HL-60/S4 treated with retinoic acid at 250 ng/mL for 4 days and 3 days (cell line): ENCODE data around the gene TMEM81.

Experiments used
- in situ Hi-C: fragments of 300-500 bp; cut with MboI; formaldehyde crosslinking; loops from 2 replicates; pipeline ENCODE4 v1.7.0; 2022; ENCODE audit warnings: low sequenced_read_pairs

Gene TMEM81

GRCh38 chr1:205061227-205061626 lies 23.0 kb downstream of the TMEM81 start:
- in situ Hi-C loops = no loop called here

GRCh38 chr1:205060746-205061145 lies 23.5 kb downstream of the TMEM81 start:
- in situ Hi-C loops = no loop called here

DNA sequence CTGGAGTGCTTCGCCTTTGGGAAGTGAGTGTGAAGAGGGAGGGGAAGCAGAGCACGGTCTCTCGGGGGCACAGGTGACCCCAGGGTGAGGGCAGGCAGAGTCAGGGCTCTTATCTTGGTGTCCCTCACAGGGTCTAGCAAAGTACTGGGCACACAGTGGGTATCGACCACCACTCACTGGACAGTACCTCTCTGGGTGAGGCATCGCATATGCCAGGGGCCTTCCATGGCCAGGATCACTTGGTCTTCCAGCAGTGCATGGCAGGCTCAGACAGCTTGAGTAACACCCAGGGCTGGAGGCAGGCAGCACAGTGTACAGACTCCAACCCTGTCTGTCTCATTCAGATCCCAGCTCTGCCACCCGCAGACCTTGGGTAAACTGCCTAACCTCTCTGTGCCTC lies 24.6 kb downstream of the TMEM81 start:
- in situ Hi-C loops = no loop called here

DNA sequence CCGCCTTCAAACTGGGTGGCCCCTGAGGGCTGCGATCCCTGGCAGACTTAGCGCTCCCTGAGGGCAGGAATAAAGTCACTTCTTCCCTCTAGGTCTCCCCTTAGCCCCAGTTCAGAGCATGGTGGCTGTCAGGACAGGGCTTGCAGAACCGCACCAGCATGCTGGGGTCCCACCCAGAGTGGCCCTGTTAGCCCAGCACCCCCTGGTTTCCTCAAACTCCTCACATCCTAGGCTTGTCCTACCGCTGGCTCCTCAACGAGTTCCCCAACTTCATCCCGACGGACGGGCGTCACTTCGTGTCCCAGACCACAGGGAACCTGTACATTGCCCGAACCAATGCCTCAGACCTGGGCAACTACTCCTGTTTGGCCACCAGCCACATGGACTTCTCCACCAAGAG lies 25.4 kb downstream of the TMEM81 start:
- in situ Hi-C loops = no loop called here

DNA sequence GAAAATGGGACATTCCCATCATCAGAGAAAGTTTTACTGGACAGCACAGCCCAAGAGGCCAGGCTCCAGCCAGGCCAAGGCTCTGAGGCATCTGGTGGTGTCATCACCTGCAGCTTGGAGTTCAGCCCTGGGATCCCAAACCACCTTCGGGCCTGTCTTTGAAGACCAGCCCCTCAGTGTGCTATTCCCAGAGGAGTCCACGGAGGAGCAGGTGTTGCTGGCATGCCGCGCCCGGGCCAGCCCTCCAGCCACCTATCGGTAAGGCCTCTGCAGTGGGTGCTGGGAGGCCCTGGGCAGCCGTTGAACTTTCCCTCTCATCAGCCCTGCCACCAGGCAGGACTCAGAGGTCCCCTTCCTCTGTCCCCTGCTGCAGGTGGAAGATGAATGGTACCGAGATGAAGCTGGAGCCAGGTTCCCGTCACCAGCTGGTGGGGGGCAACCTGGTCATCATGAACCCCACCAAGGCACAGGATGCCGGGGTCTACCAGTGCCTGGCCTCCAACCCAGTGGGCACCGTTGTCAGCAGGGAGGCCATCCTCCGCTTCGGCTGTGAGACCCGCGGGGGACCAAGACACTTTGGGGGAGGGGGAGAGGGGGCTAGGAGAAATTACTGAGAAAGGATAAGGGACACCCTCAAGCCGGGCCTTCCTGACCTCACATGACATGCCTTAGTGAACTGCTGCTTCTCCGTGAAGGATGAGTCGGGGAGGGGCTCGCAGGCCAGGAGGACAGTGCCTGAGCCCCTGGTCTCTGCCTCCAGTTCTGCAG lies 26.3 kb downstream of the TMEM81 start:
- in situ Hi-C loops = no loop called here

DNA sequence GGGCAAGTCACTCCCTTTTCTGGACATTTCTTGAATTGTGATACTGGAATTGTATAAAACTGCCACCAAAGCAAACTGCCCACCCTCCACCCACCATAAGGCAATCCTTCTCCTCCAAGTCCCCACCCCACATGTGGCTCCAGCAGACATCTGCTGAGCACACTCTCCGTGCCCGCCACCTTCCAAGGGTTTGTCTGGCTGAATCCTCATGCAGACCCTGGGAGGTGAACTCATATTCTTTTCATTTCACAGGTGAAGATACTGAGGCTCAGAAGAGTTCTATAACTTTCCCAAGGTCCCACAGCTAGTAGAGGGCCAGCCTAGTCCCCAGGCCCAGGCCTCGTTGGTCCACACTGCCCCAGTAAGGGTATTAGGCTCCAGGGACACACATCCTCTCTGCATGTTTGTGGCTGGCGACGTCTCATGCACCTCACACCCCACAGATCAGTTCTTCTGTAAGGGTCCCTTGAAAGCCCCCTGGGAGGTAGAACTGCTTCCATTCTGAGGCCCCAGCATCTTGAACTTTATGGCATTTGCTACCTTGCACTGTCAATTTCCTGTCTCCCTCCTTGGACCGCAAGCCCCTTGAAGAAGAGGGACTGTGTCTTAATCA lies 27.2 kb downstream of the TMEM81 start:
- in situ Hi-C loops = no loop called here

- in situ Hi-C loops = no loop called here
Observed at GRCh38 chr1:205056188-205056611, 28.1 kb downstream of the TMEM81 start.

DNA sequence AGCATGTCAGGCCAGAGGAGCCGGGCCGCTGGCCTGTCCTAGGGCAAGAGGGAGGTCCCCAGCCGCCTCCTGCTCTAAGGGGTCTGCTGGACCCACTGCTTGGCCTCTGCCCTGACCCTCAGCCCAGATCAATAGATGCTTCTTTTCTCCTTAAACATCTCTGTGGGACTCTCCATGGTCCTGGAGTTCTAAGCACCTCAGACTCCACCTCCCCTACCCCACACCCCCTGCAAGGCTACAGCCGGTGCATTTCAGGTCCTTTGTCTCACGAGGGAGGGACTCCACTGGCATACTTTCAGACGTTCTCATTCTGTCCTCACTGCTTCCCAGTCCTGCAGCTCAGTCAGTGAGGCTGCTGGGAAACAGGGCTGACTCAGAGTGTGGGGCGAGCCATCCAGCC lies 30.2 kb downstream of the TMEM81 start:
- in situ Hi-C loops = no loop called here

GRCh38 chr1:205053296-205053695 lies 31.0 kb downstream of the TMEM81 start:
- in situ Hi-C loops = no loop called here

DNA sequence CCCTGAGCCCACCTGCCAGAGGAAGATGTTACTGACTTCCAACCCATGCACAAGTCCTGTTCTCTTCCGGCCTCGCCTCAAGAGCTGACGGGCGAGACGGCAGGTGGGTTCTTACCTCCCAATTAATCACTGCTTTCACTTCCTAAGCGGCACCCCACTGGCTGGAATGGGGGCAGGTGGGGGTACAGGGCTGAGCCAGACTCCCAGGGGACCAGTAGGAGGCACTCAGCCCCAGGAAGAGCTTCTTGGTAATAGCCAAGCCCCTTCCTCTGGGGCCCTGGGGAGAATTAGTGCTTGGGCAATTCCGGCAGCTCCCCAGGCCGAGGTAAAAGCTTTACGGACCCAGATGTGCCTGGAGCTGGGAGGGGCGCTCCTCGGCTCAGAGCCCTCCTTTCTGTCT lies 31.6 kb downstream of the TMEM81 start:
- in situ Hi-C loops = no loop called here

GRCh38 chr1:205049479-205049878 lies 34.8 kb downstream of the TMEM81 start:
- in situ Hi-C loops = no loop called here

GRCh38 chr1:205048382-205048781 lies 35.9 kb downstream of the TMEM81 start:
- in situ Hi-C loops = no loop called here

GRCh38 chr1:205047764-205048231 lies 36.5 kb downstream of the TMEM81 start:
- in situ Hi-C loops = no loop called here

DNA sequence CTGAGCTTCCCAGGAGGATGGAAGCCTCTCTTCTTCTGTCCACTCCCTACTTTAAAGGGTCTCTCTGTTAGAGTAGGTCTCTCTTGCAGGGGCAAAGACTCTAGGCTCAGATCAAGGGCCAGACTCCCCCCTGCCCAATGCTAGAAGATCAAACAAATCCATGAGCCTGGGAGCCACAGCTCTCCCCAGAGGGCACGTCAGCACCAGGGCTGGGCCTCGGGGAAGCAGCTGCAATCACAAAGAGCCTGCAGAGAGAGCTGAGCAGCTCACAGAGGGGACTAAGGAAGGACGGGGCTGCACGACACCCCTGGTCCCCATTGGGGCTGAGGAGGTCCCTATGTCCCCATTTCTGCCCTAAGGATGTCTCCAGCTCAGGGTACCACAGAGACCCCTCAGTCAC lies 37.4 kb downstream of the TMEM81 start:
- in situ Hi-C loops = no loop called here

DNA sequence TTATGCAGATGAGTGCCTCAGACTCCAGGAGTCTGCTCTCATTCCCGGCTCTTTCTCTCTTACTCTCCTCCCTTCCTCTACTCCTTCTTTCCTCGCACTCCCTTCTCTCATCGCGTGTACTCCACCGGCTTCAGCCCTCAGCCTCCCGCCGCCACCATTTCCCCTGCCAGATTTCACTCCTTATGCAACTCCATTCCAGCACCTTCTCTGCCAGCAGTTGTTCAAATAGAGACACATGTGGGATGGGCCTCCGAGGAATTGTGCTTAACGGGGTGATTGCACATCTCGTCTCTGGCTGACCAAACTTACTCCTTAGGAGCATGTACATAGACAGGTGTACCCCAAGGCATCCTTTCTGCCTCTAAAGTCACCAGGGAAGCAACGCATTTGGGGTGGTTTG lies 39.1 kb downstream of the TMEM81 start:
- in situ Hi-C loops = no loop called here

GRCh38 chr1:205044741-205045140 lies 39.5 kb downstream of the TMEM81 start:
- in situ Hi-C loops = no loop called here

GRCh38 chr1:205043866-205044265 lies 40.4 kb downstream of the TMEM81 start:
- in situ Hi-C loops = no loop called here

DNA sequence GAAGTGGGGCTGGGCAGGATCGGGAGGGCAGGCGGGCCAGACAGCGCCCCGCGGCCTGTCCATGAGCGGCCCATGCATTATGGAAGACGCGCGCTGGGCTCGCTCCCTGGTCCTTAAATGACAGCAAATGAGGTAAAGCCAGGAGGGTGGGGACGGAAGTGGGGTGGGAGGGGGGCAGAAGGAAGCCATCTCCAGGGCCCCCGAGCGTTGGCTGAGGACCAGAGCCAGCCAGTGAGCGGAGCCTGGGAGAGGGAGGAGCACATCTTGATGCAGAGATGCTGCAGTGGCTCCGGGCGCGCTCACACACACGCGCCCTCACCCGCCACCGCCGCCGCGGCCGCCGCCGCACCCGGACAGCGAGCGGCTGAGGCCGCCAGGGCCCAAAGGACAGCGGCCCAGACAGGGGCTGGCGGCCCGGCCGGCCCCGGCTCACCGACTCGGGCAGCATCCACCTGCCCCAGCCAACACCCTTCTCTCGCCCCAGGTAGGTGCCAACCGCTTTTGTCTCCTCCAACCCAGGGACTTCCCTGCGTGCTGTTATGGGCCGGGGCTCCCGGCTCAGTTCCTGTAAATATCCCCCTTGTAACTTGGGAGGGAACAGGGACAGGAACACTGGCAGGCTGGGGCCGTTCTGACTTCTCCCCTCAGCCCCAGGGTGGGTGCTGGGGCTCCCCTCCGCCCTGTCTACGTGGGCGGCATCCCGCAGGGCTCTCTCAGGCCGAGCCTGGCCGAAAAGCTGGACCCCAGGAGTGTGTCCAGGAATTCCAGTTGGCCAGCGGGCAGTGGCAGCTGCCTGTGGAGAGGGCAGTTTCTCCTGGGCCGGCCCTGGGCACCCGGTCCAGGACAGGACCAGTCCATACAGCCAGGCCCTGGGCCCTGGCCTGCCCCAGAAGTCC lies 41.1 kb downstream of the TMEM81 start, which contains the start of gene CNTN2:
Gene CNTN2, plus strand, starts transcription at position 302 of the 896 bp plus-strand sequence. CDS start 9,974 bp downstream, outside the sequence.
- in situ Hi-C loops = no loop called here

- in situ Hi-C loops = no loop called here
Observed at GRCh38 chr1:205041998-205042910, 42.0 kb downstream of the TMEM81 start.

GRCh38 chr1:205041001-205041715 lies 43.1 kb downstream of the TMEM81 start:
- in situ Hi-C loops = no loop called here
